Transverse colon (tissue), 4 donors: Measurements from ENCODE around the gene RUNX1. TPM values are rescaled to one million over a fixed set of nuclear protein-coding genes. Genes with fewer than 3 reads are reported as not detected.

Source experiments
- DNase-seq: peaks from one replicate; pipeline ENCODE4 v3.0.0-alpha.2; 2019
- H3K27ac ChIP-seq, 4 donors: fragments of 200-600 bp; sonication (generic); 2 replicates each; pipeline ENCODE4 v1.5.1; 2016 to 2018; ENCODE audit warnings: inconsistent platforms in 4 of 4
- H3K27me3 ChIP-seq: fragments of 200-600 bp; sonication (generic); 2 replicates; pipeline ENCODE4 v1.5.1; 2017; ENCODE audit warnings: inconsistent platforms
- H3K36me3 ChIP-seq, 4 donors: fragments of 200-600 bp; sonication (generic); 2 replicates each; pipeline ENCODE4 v1.5.1; 2017 to 2019; ENCODE audit warnings: inconsistent platforms in 4 of 4
- H3K4me1 ChIP-seq, 4 donors: fragments of 200-600 bp; sonication (generic); 2 replicates each; pipeline ENCODE4 v1.5.1; 2017 to 2020; ENCODE audit warnings: inconsistent platforms in 4 of 4
- H3K4me3 ChIP-seq, 4 donors: fragments of 200-600 bp; sonication (generic); 1 replicate in 1 of 4; 2 replicates in 3 of 4; pipeline versions ENCODE4 v1.5.1 to v1.6.1; 2017 to 2019; ENCODE audit warnings: inconsistent platforms in 4 of 4
- H3K9me3 ChIP-seq, 2 donors: fragments of 200-600 bp; sonication (generic); 2 replicates each; pipeline ENCODE4 v1.5.1; 2017 to 2019; ENCODE audit warnings: inconsistent platforms in 2 of 2
- EP300 ChIP-seq: sonication (generic); formaldehyde crosslinking; IDR thresholded peaks from one replicate; pipeline ENCODE4 v1.6.1; 2017; ENCODE audit warnings: antibody characterized with exemption, low read depth
- POLR2A ChIP-seq: fragments of 450-650 bp; IDR thresholded peaks from one replicate; pipeline ENCODE4 v1.6.1; 2016; ENCODE audit warnings: antibody characterized with exemption, mild to moderate bottlenecking, moderate library complexity
- POLR2AphosphoS5 ChIP-seq, 3 donors: sonication (generic); formaldehyde crosslinking; IDR thresholded peaks; one replicate each; pipeline ENCODE4 v1.6.1; 2016; ENCODE audit warnings: antibody characterized with exemption in 3 of 3
- WGBS, 2 donors: methylation state at CpG; one replicate each; pipeline ENCODE4 v1.1.5; 2018; ENCODE audit warnings: low coverage in 1 of 2; 5-methylcytosine and 5-hydroxymethylcytosine counted together
- in situ Hi-C, 4 donors: fragments of 200-750 bp; cut with MboI; loops; one replicate each; pipeline versions ENCODE4 v1.15.0 to v1.15.1; 2017; ENCODE audit warnings: low sequenced_read_pairs in 3 of 4, low pct_ligation_motif_present in 1 of 4, low pct_unique_long_range_greater_than_20kb in 1 of 4
- intact Hi-C: fragments of 100-400 bp; cut with DNase I; formaldehyde crosslinking; loops from one replicate; pipeline ENCODE4 v1.15.1; 2023; ENCODE audit warnings: low total_unique reads
- total RNA-seq, 4 donors: library from RNA; depleted of rRNA; stranded (reverse); fragments of >200 nt; gene quantifications; one replicate each; pipeline ENCODE4 v1.1.0, GENCODE V29; 2016
- TF ChIP-seq, protein P1 (sequence below), 5 experiments: fragments of 200-600 bp in 3 of 5; fragments of 450-650 bp in 2 of 5; sonication (generic) in 3 of 5; IDR thresholded peaks; 1 replicate in 2 of 5; 2 replicates in 3 of 5; pipeline ENCODE4 v1.5.1; 2016 to 2017; ENCODE audit warnings: antibody characterized with exemption in 5 of 5, inconsistent platforms in 3 of 5, mild to moderate bottlenecking in 2 of 5, moderate library complexity in 1 of 5

Gene RUNX1
- total RNA-seq, 4 donors from 2014 or later = 8.3 to 60.1 (median 34.7) TPM

DNA sequence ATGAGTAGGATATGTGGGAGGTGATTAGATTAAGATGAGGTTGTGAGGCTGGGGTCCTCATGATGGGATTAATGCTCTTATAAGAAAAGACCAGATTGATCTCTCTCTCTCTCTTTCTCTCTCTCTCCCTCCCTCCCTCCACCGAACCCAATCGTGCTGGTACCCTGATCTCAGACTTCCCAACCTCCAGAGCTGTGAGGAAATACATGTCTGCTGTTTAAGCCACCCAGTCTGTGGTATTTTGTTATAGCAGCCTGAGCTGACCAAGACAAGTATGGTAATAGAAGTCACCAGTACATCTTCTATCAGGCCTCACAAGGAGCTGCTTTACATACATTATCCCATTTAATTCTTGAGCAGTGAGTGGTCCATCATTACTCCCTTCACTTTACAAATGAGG is 149.8 kb downstream of the RUNX1 start:
- no peak overlapping the region for H3K4me3 ChIP-seq
- in situ Hi-C loops = loop anchor here (10.0 to 25.0 kb wide), 4 partner anchors 313 to 1038 kb away; no protein-coding TSS in a partner anchor
- TF ChIP-seq POLR2A = no peak
- TF ChIP-seq POLR2AphosphoS5 (IDR thresholded peaks at IDR 0.05) = no peak
- TF ChIP-seq, protein P1, sequence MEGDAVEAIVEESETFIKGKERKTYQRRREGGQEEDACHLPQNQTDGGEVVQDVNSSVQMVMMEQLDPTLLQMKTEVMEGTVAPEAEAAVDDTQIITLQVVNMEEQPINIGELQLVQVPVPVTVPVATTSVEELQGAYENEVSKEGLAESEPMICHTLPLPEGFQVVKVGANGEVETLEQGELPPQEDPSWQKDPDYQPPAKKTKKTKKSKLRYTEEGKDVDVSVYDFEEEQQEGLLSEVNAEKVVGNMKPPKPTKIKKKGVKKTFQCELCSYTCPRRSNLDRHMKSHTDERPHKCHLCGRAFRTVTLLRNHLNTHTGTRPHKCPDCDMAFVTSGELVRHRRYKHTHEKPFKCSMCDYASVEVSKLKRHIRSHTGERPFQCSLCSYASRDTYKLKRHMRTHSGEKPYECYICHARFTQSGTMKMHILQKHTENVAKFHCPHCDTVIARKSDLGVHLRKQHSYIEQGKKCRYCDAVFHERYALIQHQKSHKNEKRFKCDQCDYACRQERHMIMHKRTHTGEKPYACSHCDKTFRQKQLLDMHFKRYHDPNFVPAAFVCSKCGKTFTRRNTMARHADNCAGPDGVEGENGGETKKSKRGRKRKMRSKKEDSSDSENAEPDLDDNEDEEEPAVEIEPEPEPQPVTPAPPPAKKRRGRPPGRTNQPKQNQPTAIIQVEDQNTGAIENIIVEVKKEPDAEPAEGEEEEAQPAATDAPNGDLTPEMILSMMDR (IDR thresholded peaks at IDR 0.05) = no peak
- no peak for TF ChIP-seq EP300
- peaks cover 0 to 5% (median 0%) of the 10 kb centered on the region in 4 donors for H3K4me1 ChIP-seq
- no peak overlapping the region for H3K27ac ChIP-seq
- no peaks in the 10 kb centered on the region for H3K27me3 ChIP-seq
- no peaks in the 10 kb centered on the region for H3K9me3 ChIP-seq
- intact Hi-C loops = no loop called here
- no peak for DNase-seq
- H3K36me3 ChIP-seq = no peaks in the 10 kb centered on the region
- 93% methylated on average over 2 of the region's 2 CpGs; no CpG with 5 or more reads in 1 of the 2 donors for WGBS, 2 donors

DNA sequence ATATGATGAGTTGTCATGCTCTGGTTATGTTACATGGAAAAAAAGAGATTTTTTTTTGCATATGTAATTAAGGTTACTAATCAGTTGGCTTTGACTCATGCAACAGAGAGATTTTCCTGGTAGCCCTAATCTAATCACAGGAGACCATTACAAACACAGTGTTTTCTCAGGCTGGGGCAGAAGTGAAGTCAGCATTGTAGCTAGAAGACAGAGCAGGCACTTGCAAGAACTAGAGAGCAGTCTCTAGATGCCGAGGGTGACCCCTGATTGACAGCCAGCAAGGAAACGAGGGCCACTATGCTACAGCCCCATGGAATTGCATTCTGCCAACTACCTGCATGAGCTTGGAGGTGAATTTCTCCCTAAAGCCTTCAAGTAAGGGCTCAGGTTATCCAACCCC is 151.3 kb downstream of the RUNX1 start:
- in situ Hi-C loops = loop anchor here (10.0 to 25.0 kb wide), 4 partner anchors 314 to 1039 kb away; no protein-coding TSS in a partner anchor
- intact Hi-C loops = no loop called here
- no peaks in the 10 kb centered on the region for H3K9me3 ChIP-seq
- H3K27me3 ChIP-seq = peaks cover 13% of the 10 kb centered on the region
- H3K27ac ChIP-seq = no peak overlapping the region
- DNase-seq = no peak
- TF ChIP-seq EP300 (no peak), POLR2A (no peak), POLR2AphosphoS5 (IDR thresholded peaks at IDR 0.05) (no peak)
- TF ChIP-seq, protein P1 (IDR thresholded peaks at IDR 0.05) = no peak
- H3K36me3 ChIP-seq = no peaks in the 10 kb centered on the region
- 71 to 93% methylated on average over 2 of the region's 2 CpGs for WGBS, 2 donors
- H3K4me3 ChIP-seq = no peak overlapping the region
- peaks cover 0 to 5% (median 0%) of the 10 kb centered on the region in 4 donors for H3K4me1 ChIP-seq

DNA sequence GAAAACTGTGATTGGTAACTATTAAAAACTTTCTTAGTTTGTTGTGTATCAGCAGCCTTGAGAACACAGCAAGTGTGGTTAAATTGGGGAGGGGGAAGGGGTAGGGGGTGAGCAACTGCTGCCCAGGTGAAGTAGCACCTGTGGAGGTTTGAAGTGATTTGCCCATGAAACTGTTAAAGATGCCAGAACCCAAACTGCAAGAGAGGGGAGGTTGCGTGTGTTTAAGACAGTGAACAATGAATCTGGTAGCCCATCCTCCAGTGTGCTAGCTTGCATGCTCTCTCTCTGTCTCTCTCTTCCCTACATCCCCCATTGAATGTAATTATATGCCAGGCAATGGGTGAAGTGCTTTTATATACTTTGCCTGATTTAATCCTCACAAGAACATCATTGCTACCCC is 154.7 kb downstream of the RUNX1 start:
- Histone ChIP-seq H3K27ac (no peak overlapping the region), H3K27me3 (peaks cover 40% of the 10 kb centered on the region), H3K36me3 (no peaks in the 10 kb centered on the region), H3K4me3 (no peak overlapping the region), H3K4me1 (peaks cover 0 to 18% (median 10%) of the 10 kb centered on the region in 4 donors), H3K9me3 (no peaks in the 10 kb centered on the region)
- 56 to 82% methylated on average over 1 of the region's 1 CpG for WGBS, 2 donors
- TF ChIP-seq POLR2A = no peak
- TF ChIP-seq EP300 = no peak
- no peak for TF ChIP-seq POLR2AphosphoS5 (IDR thresholded peaks at IDR 0.05)
- TF ChIP-seq, protein P1 (IDR thresholded peaks at IDR 0.05) = no peak
- in situ Hi-C loops (loop anchor here (5.0 to 25.0 kb wide), 5 partner anchors 318 to 1043 kb away; no protein-coding TSS in a partner anchor), intact Hi-C loops (loop anchor here (5.0 kb wide), 2 partner anchors 153 to 503 kb away; partner anchors contain the start of gene RUNX1)
- DNase-seq = no peak

DNA sequence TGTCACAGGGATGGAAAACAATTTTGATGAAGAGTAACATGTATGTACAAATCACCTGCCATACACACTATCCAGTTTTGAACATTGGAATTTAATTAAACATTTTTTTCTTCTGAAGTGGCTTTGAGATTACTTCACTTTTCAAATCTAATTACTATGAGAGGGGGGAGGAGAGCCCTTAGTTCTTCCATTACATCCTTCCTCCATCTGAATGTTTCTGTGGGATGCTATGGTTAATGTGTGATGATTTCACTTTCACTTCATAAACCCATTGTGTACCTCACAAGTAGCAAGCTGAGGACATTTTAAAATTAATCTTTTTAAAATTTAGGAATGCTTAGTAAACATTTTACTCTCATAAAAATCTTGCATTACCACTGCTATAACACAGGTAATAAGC is 156.9 kb downstream of the RUNX1 start:
- intact Hi-C loops (loop anchor here (5.0 kb wide), 2 partner anchors 155 to 505 kb away; partner anchors contain the start of gene RUNX1), in situ Hi-C loops (loop anchor here (5.0 to 25.0 kb wide), 5 partner anchors 320 to 1045 kb away; no protein-coding TSS in a partner anchor)
- Histone ChIP-seq H3K4me1 (peaks cover 0 to 24% (median 10%) of the 10 kb centered on the region in 4 donors), H3K9me3 (no peaks in the 10 kb centered on the region), H3K27ac (no peak overlapping the region), H3K27me3 (peaks cover 40% of the 10 kb centered on the region), H3K36me3 (no peaks in the 10 kb centered on the region), H3K4me3 (no peak overlapping the region)
- TF ChIP-seq POLR2AphosphoS5 (IDR thresholded peaks at IDR 0.05) = no peak
- TF ChIP-seq EP300 = no peak
- TF ChIP-seq, protein P1 (IDR thresholded peaks at IDR 0.05) = no peak
- TF ChIP-seq POLR2A = no peak
- DNase-seq = no peak
